Skeletal muscle tissue (tissue), 4 donors: ENCODE data around the gene OR4C16. TPM values are rescaled to one million over a fixed set of nuclear protein-coding genes. Genes with fewer than 3 reads are reported as not detected.

ENCODE experiments used
- H3K27ac ChIP-seq: one replicate; pipeline ENCODE4 v1.7.0; 2013; ENCODE audit warnings: mild to moderate bottlenecking, low read depth, low read length, inconsistent platforms
- H3K27me3 ChIP-seq, 3 donors: one replicate each; pipeline ENCODE4 v1.7.0; 2013; ENCODE audit warnings: low read length in 3 of 3; ENCODE audit not compliant: control insufficient read depth in 3 of 3, insufficient read depth in 3 of 3
- H3K36me3 ChIP-seq, 3 donors: one replicate each; pipeline ENCODE4 v1.7.0; 2013; ENCODE audit warnings: low read length in 3 of 3; ENCODE audit not compliant: control insufficient read depth in 3 of 3, insufficient read depth in 3 of 3
- H3K4me1 ChIP-seq, 3 donors: one replicate each; pipeline ENCODE4 v1.7.0; 2013; ENCODE audit warnings: low read length in 3 of 3, mild to moderate bottlenecking in 3 of 3; ENCODE audit not compliant: control insufficient read depth in 3 of 3, insufficient read depth in 3 of 3
- H3K4me3 ChIP-seq, 3 donors: one replicate each; pipeline ENCODE4 v1.7.0; 2013; ENCODE audit warnings: low read length in 3 of 3
- H3K9ac ChIP-seq, 3 donors: one replicate each; pipeline ENCODE4 v1.7.0; 2013; ENCODE audit warnings: low read length in 3 of 3, mild to moderate bottlenecking in 3 of 3, moderate library complexity in 2 of 3, low read depth in 1 of 3
- H3K9me3 ChIP-seq, 3 donors: one replicate each; pipeline ENCODE4 v1.7.0; 2013; ENCODE audit warnings: low read length in 3 of 3; ENCODE audit not compliant: control insufficient read depth in 3 of 3
- total RNA-seq: library from RNA; depleted of rRNA; stranded (reverse); fragments of >200 nt; gene quantifications from one replicate; pipeline ENCODE4 v1.2.3, GENCODE V29; 2014
- donor health status: Osteomylitis.

The OR4C16 gene, protein sequence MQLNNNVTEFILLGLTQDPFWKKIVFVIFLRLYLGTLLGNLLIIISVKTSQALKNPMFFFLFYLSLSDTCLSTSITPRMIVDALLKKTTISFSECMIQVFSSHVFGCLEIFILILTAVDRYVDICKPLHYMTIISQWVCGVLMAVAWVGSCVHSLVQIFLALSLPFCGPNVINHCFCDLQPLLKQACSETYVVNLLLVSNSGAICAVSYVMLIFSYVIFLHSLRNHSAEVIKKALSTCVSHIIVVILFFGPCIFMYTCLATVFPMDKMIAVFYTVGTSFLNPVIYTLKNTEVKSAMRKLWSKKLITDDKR
- total RNA-seq = not detected

DNA sequence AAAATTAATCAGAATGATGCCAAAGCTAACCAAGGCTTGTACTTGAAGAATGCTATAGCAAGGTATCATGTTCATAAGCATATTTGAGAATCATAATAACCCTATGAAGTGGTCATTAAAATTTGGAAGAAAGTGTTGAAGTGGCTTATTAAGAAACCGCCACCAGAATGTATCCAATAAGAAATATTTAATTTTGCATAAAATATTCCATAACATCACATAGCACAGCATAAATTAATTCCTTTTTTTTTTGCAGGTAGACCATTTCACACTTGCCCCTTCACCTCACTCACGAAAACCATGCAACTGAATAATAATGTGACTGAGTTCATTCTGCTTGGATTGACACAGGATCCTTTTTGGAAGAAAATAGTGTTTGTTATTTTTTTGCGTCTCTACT lies at the start of gene OR4C16:
TSS of gene OR4C16 (plus strand) at position 301 of the 400 bp plus-strand sequence. CDS start at position 301, 0 bp downstream.
- Histone ChIP-seq H3K9me3 (peaks cover 0 to 3% (median 0%) of the 10 kb centered on the region in 3 donors), H3K9ac (no peak within 1 kb of the TSS), H3K4me1 (no peaks in the 10 kb centered on the region), H3K27me3 (no peaks in the 10 kb centered on the region), H3K4me3 (no peak within 1 kb of the TSS), H3K36me3 (no peaks in the 10 kb centered on the region), H3K27ac (no peak within 1 kb of the TSS)

DNA sequence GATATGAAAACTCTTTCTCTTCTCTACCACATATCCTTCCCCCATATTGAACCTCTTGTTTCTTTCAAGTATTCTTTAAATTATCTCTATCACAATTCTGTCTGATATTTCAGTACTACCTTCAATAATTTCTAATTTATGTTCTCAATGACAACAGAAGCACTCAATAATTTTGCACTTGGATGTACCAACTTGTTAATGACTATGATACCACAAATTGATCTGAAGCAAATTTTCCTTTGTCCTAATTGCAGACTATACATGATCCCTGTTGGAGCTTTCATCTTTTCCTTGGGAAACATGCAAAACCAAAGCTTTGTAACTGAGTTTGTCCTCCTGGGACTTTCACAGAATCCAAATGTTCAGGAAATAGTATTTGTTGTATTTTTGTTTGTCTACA lies 17.8 kb upstream of the OR4C16 start, which contains the start of gene OR4C15:
TSS of gene OR4C15 (plus strand) at position 301 of the 400 bp plus-strand sequence. CDS start at position 301, 0 bp downstream.
- Histone ChIP-seq H3K4me1 (no peaks in the 10 kb centered on the region), H3K36me3 (no peaks in the 10 kb centered on the region), H3K27ac (no peak within 1 kb of the TSS), H3K9ac (no peak within 1 kb of the TSS), H3K9me3 (peaks cover 0 to 4% (median 3%) of the 10 kb centered on the region in 3 donors), H3K4me3 (no peak within 1 kb of the TSS), H3K27me3 (no peaks in the 10 kb centered on the region)

DNA sequence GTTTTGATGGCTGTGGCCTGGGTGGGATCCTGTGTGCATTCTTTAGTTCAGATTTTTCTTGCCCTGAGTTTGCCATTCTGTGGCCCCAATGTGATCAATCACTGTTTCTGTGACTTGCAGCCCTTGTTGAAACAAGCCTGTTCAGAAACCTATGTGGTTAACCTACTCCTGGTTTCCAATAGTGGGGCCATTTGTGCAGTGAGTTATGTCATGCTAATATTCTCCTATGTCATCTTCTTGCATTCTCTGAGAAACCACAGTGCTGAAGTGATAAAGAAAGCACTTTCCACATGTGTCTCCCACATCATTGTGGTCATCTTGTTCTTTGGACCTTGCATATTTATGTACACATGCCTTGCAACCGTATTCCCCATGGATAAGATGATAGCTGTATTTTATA lies 620 bp downstream of the OR4C16 start:
- Histone ChIP-seq H3K9ac (no peak overlapping the region), H3K9me3 (peaks cover 0 to 3% (median 0%) of the 10 kb centered on the region in 3 donors), H3K36me3 (no peaks in the 10 kb centered on the region), H3K27me3 (no peaks in the 10 kb centered on the region), H3K4me1 (no peaks in the 10 kb centered on the region), H3K4me3 (no peak overlapping the region), H3K27ac (no peak overlapping the region)

GRCh38 chr11:55607545-55607944 lies 35.6 kb downstream of the OR4C16 start, which contains the start of gene OR4C11:
OR4C11 (minus strand) TSS chr11:55607645; CDS start chr11:55604373, 3,272 bp downstream.
- H3K36me3 ChIP-seq = no peaks in the 10 kb centered on the region
- H3K27me3 ChIP-seq = no peaks in the 10 kb centered on the region
- H3K4me3 ChIP-seq = no peak within 1 kb of the TSS
- no peak within 1 kb of the TSS for H3K9ac ChIP-seq
- H3K4me1 ChIP-seq = no peaks in the 10 kb centered on the region
- H3K9me3 ChIP-seq = peaks cover 0 to 2% (median 0%) of the 10 kb centered on the region in 3 donors
- H3K27ac ChIP-seq = no peak within 1 kb of the TSS

Other genes starting within 250 kb of the OR4C16 start
- gene OR4A16, start 228.9 kb upstream of the OR4C16 start, total RNA-seq = not detected
- not detected for gene OR4A15, start 204.2 kb upstream of the OR4C16 start, total RNA-seq
- not detected for gene OR4C15, start 17.7 kb upstream of the OR4C16 start, total RNA-seq
- not detected for gene OR4C11, start 35.5 kb downstream of the OR4C16 start, total RNA-seq
- not detected for gene OR4P4, start 63.0 kb downstream of the OR4C16 start, total RNA-seq
- gene OR4S2, start 76.2 kb downstream of the OR4C16 start, total RNA-seq = not detected
- gene OR4C6, start 90.1 kb downstream of the OR4C16 start, total RNA-seq = not detected
- not detected for gene OR5D13, start 201.3 kb downstream of the OR4C16 start, total RNA-seq
- gene OR5D14, start 223.4 kb downstream of the OR4C16 start, total RNA-seq = not detected
- gene OR5L1, start 239.2 kb downstream of the OR4C16 start, total RNA-seq = not detected
- not detected for gene OR5D18, start 247.5 kb downstream of the OR4C16 start, total RNA-seq